ENCODE results near the gene ZBTB45. TPM values are rescaled to one million over a fixed set of nuclear protein-coding genes. Genes with fewer than 3 reads are reported as not detected.
A peak's percentile ranks its signal among the peaks of the same experiment; 100 is the strongest.

Gene ZBTB45
- total and polyA plus RNA-seq, 10 of the 15 experiments (the other 5 are each of a cell fraction or from before 2014, with no cell fraction given): 0.29 to 17.2 (median 4.2) TPM

DNA sequence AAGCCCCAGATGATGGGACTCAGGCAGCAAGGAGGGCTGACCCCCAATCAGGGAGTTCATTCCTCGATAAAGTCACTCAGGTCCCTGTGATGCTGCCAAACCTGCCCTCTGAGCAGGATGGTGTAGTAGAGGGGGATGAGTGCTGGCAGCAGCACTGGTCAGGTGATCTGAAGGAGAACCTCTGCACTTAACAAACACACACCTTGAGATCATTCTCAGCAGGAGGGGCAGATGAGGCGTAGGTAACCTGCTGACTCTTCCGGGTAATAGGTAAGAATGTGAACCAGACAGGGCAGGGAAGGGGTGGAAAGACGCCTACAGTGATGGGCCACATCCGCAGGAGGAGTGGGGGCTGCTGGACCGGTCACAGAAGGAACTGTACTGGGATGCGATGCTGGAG lies 40.3 kb downstream of the ZBTB45 start:
- ChIA-PET CTCF (no interaction called here), POLR2A (no interaction called here), SMC1A (ENCODE audit: uncharacterized antibody, unreplicated experiment) (no interaction called here), RAD21 (ENCODE audit: unreplicated experiment) (no interaction called here)
- Histone ChIP-seq H3K9ac (ENCODE audit: control insufficient read depth, insufficient read depth, low read length) (no peak overlapping the region), H3K27me3 (replicated peaks in 1 of 2; ENCODE audit: control insufficient read depth in 2 of 2, insufficient read depth in 2 of 2, low read length in 1 of 2) (no peaks in the 10 kb centered on the region), H3K36me3 (ENCODE audit: control insufficient read depth in 2 of 2, insufficient read depth in 2 of 2, low read length in 1 of 2) (no peaks in the 10 kb centered on the region; a peak in 2 of 4 replicates), H4K20me1 (ENCODE audit: control insufficient read depth, insufficient read depth) (no peaks in the 10 kb centered on the region), H3K27ac (ENCODE audit: control insufficient read depth, insufficient read depth) (no peak overlapping the region), H3K9me3 (replicated peaks; ENCODE audit: control insufficient read depth, insufficient read depth, low read length) (no peaks in the 10 kb centered on the region), H2AFZ (ENCODE audit: control insufficient read depth, low read depth, low read length) (no peak overlapping the region), H3K4me2 (ENCODE audit: control insufficient read depth, insufficient read depth) (no peak overlapping the region), H3K4me3 (no peak overlapping the region), H3K4me1 (ENCODE audit: control insufficient read depth, insufficient read depth, low read length) (peaks cover 21% of the 10 kb centered on the region), H3K79me2 (ENCODE audit: control insufficient read depth, insufficient read depth, low read length) (no peaks in the 10 kb centered on the region; the same call in 1 of the 2 replicates)
- 97% methylated on average over 7 of the region's 7 CpGs for WGBS (ENCODE audit: insufficient coverage, insufficient replicate concordance, low lambda C conversion rate, missing lambda C conversion rate)
- ATAC-seq (no peak), DNase-seq (ENCODE audit: low read depth, low spot score) (no peak), FAIRE-seq (no peak)
- no peak for TF ChIP-seq IRF4 (IDR thresholded peaks at IDR 0.05; ENCODE audit: low read depth, low read length)
- no peak for TF ChIP-seq EED (IDR thresholded peaks at IDR 0.05; ENCODE audit: low read depth)
- TF ChIP-seq NBN (IDR thresholded peaks at IDR 0.05): no peak
- TF ChIP-seq NFXL1 (IDR thresholded peaks at IDR 0.05; ENCODE audit: borderline replicate concordance): no peak
- TF ChIP-seq SIN3A (IDR thresholded peaks at IDR 0.05; ENCODE audit: low read depth, low read length): no peak
- no peak for TF ChIP-seq MTA2 (IDR thresholded peaks at IDR 0.05; ENCODE audit: low read depth)
- no peak for TF ChIP-seq ESRRA (IDR thresholded peaks at IDR 0.05; ENCODE audit: low read length)
- no peak for TF ChIP-seq KLF5 (IDR thresholded peaks at IDR 0.05; ENCODE audit: partially characterized antibody)
- no peak for TF ChIP-seq NRF1 (conservative IDR thresholded peaks at IDR 0.05; ENCODE audit: low read depth, low read length)
- no peak for TF ChIP-seq ZNF24 (IDR thresholded peaks at IDR 0.05)
- intact Hi-C loops (cut with micrococcal nuclease; ENCODE audit: unreplicated experiment): no loop called here
- BruUV-seq (replicated peaks): no TSS peak
- in situ Hi-C loops (cut with MboI): no loop called here

DNA sequence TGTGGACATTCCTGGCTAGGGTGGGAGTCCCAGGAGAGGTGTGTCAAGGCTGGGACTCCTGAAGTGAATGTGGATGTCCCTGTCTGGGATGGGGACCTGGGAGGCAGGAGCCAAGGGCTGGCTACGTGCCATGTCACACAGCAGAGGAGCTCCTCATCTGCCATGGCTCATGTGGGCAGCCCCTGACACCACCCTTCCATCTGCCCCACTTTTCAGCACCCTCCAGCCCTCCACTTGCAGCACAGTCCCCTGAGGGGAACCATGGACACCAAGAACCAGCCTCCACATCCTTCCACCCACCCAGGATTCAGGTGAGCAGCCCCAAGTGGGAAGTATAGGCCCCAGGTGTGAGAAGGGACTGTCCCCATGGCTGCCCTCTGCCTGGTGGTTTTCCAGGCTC lies 41.7 kb downstream of the ZBTB45 start:
- SMC1A ChIA-PET (ENCODE audit: uncharacterized antibody, unreplicated experiment): no interaction called here
- Histone ChIP-seq H3K4me1 (ENCODE audit: control insufficient read depth, insufficient read depth, low read length) (peaks cover 21% of the 10 kb centered on the region), H3K4me2 (ENCODE audit: control insufficient read depth, insufficient read depth) (no peak overlapping the region), H3K36me3 (ENCODE audit: control insufficient read depth in 2 of 2, insufficient read depth in 2 of 2, low read length in 1 of 2) (no peaks in the 10 kb centered on the region; a peak in 2 of 4 replicates), H4K20me1 (ENCODE audit: control insufficient read depth, insufficient read depth) (no peaks in the 10 kb centered on the region), H3K79me2 (ENCODE audit: control insufficient read depth, insufficient read depth, low read length) (no peaks in the 10 kb centered on the region; the same call in 1 of the 2 replicates), H3K9ac (ENCODE audit: control insufficient read depth, insufficient read depth, low read length) (no peak overlapping the region), H3K9me3 (replicated peaks; ENCODE audit: control insufficient read depth, insufficient read depth, low read length) (no peaks in the 10 kb centered on the region), H3K27ac (ENCODE audit: control insufficient read depth, insufficient read depth) (no peak overlapping the region), H3K4me3 (no peak overlapping the region), H3K27me3 (replicated peaks in 1 of 2; ENCODE audit: control insufficient read depth in 2 of 2, insufficient read depth in 2 of 2, low read length in 1 of 2) (no peaks in the 10 kb centered on the region), H2AFZ (ENCODE audit: control insufficient read depth, low read depth, low read length) (no peak overlapping the region)
- WGBS (ENCODE audit: insufficient coverage, insufficient replicate concordance, low lambda C conversion rate, missing lambda C conversion rate): 100% methylated on average over 1 of the region's 1 CpG
- BruUV-seq (replicated peaks): no TSS peak
- TF ChIP-seq IKZF2 (IDR thresholded peaks at IDR 0.05) (no peak), POLR2A (IDR thresholded peaks at IDR 0.05; ENCODE audit: low read depth, low read length) (0 out of 2 replicates have a peak, but pooled peaks have one; percentile 13)
- ATAC-seq (no peak), DNase-seq (ENCODE audit: low read depth, low spot score) (no peak), FAIRE-seq (no peak)
- POLR2A ChIA-PET: interaction anchor here (0.5 kb wide), 1 partner anchor 42 kb away, joined by 5 read pairs; no protein-coding TSS in a partner anchor
- RAD21 ChIA-PET (ENCODE audit: unreplicated experiment): interaction anchor here (1.0 kb wide), 1 partner anchor 11 kb away, joined by 3 read pairs; no protein-coding TSS in a partner anchor
- intact Hi-C loops (cut with micrococcal nuclease; ENCODE audit: unreplicated experiment): no loop called here
- CTCF ChIA-PET: interaction anchor here (1.3 kb wide), 1 partner anchor 36 kb away, joined by 3 read pairs; no protein-coding TSS in a partner anchor
- in situ Hi-C loops (cut with MboI): no loop called here

All from GM12878 (cell line).